Measurements from ENCODE around the gene LYPD6. TPM values are rescaled to one million over a fixed set of nuclear protein-coding genes. Genes with fewer than 3 reads are reported as not detected.

The LYPD6 gene
- total RNA-seq, 1 donor from 2014 or later: 4.1 TPM

DNA sequence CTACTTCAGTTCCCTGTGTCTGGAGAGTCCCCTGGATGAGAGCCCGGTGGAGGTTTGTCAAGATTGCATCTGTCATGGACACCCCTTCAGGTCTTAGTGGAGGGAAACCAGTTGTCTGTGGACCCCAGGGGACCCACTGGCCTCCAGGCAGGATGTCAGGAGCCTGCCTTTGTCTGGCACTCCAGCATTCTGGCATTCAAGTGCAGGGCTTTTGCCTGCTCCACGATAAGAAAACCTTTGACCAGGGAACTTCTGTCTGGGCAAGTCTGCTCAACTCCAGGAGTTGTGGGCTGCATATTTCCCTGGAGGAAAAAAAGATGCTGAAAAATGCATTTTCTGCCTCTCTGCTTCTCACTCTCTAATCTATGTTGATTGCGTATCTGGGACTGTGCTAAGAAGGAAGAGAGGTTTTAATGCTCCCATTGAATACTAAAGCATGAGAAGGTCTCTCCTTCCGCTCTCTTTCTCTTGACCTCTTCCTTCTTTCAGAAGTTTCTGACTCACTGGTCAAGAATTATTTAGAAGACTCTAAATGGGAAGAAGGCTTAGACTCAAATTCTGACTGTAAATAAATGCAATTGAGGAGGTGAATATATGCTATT lies 152.7 kb downstream of the LYPD6 start:
- no peak for TF ChIP-seq EZH2phosphoT487 (IDR thresholded peaks at IDR 0.05)
- Histone ChIP-seq H3K4me1 (no peaks in the 10 kb centered on the region), H3K79me2 (ENCODE audit: low read depth) (no peaks in the 10 kb centered on the region), H3K27me3 (no peaks in the 10 kb centered on the region), H3K27ac (no peak overlapping the region), H3K9ac (no peak overlapping the region), H2AFZ (replicated peaks) (no peak overlapping the region), H3K9me3 (ENCODE audit: low read depth) (no peaks in the 10 kb centered on the region), H3F3A (ENCODE audit: low read depth) (no peaks in the 10 kb centered on the region), H3K4me2 (no peak overlapping the region), H3K4me3 (no peak overlapping the region), H4K20me1 (ENCODE audit: low read depth) (no peaks in the 10 kb centered on the region), H3K36me3 (no peaks in the 10 kb centered on the region)
- Mint-ChIP-seq H3K4me1 (peaks cover 10% of the 10 kb centered on the region), H3K27me3 (ENCODE audit: insufficient read depth, low read depth) (no peaks in the 10 kb centered on the region), H3K36me3 (no peaks in the 10 kb centered on the region), H3K9me3 (peaks cover 2% of the 10 kb centered on the region), H3K27ac (no peak overlapping the region), H3K4me3 (no peak overlapping the region)
- DNase-seq (ENCODE audit: low spot score): no peak

DNA sequence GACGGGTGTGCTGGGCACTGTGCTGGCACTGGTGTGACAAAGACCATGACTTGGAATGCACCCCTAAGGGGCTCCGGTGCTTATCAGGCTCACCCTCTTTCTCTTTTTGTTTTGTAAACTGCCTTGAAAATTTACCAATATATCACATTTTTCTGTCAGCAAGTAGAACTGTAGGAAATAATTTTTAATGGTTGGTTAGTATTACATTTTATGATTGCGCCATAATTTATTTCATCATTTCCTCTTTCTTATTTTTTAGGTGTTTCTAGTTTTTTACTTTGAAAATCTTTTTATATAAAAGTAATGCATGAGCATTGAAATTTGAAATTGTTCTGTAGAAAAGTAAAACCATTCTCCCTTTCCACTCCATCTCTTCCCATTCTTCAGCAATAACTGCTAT lies 156.3 kb downstream of the LYPD6 start:
- no peaks in the 10 kb centered on the region for H3K9me3 Mint-ChIP-seq
- no peak overlapping the region for H3K27ac ChIP-seq

DNA sequence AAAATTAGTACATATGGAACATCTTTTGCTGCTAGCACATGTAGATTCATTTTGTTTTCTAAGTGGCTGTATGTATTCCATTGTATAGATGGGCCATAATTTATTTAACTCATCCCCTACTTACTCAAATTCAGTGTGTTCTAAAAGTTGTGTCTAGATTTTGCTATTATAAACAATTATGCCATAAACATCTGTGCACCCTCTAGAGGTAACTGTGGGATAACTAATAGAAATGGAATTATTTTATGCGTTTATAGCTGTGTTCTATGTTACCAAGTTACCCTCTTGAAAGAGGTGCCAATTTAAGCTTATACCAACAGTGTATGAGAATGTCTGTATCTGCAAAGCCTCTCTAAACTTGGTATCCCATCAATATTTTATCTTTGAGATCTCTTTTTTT lies 156.8 kb downstream of the LYPD6 start:
- Mint-ChIP-seq H3K9me3 (no peaks in the 10 kb centered on the region), H3K4me1 (peaks cover 23% of the 10 kb centered on the region), H3K27me3 (ENCODE audit: insufficient read depth, low read depth) (no peaks in the 10 kb centered on the region), H3K4me3 (no peak overlapping the region), H3K36me3 (no peaks in the 10 kb centered on the region), H3K27ac (no peak overlapping the region)
- H3K36me3 ChIP-seq: no peaks in the 10 kb centered on the region
- no peak overlapping the region for H3K4me2 ChIP-seq
- H2AFZ ChIP-seq (replicated peaks): no peak overlapping the region
- DNase-seq (ENCODE audit: low spot score): no peak
- peaks cover 4% of the 10 kb centered on the region for H3K4me1 ChIP-seq
- no peaks in the 10 kb centered on the region for H3K79me2 ChIP-seq (ENCODE audit: low read depth)
- H4K20me1 ChIP-seq (ENCODE audit: low read depth): no peaks in the 10 kb centered on the region
- no peaks in the 10 kb centered on the region for H3K27me3 ChIP-seq
- no peak overlapping the region for H3K9ac ChIP-seq
- no peak for TF ChIP-seq EZH2phosphoT487 (IDR thresholded peaks at IDR 0.05)
- no peak overlapping the region for H3K4me3 ChIP-seq
- H3K9me3 ChIP-seq (ENCODE audit: low read depth): no peaks in the 10 kb centered on the region
- no peak overlapping the region for H3K27ac ChIP-seq
- no peaks in the 10 kb centered on the region for H3F3A ChIP-seq (ENCODE audit: low read depth)

More for the DNA sequence above, 156.3 kb downstream of the LYPD6 start:
- no peak overlapping the region for H3K9ac ChIP-seq
- no peaks in the 10 kb centered on the region for H3K36me3 Mint-ChIP-seq
- H3K79me2 ChIP-seq (ENCODE audit: low read depth): no peaks in the 10 kb centered on the region
- no peak overlapping the region for H2AFZ ChIP-seq (replicated peaks)
- no peaks in the 10 kb centered on the region for H3K9me3 ChIP-seq (ENCODE audit: low read depth)
- no peaks in the 10 kb centered on the region for H3F3A ChIP-seq (ENCODE audit: low read depth)
- H3K4me1 ChIP-seq: peaks cover 4% of the 10 kb centered on the region
- H3K4me2 ChIP-seq: no peak overlapping the region
- H3K36me3 ChIP-seq: no peaks in the 10 kb centered on the region
- H3K27me3 ChIP-seq: no peaks in the 10 kb centered on the region
- no peak overlapping the region for H3K4me3 Mint-ChIP-seq
- TF ChIP-seq, protein P1, sequence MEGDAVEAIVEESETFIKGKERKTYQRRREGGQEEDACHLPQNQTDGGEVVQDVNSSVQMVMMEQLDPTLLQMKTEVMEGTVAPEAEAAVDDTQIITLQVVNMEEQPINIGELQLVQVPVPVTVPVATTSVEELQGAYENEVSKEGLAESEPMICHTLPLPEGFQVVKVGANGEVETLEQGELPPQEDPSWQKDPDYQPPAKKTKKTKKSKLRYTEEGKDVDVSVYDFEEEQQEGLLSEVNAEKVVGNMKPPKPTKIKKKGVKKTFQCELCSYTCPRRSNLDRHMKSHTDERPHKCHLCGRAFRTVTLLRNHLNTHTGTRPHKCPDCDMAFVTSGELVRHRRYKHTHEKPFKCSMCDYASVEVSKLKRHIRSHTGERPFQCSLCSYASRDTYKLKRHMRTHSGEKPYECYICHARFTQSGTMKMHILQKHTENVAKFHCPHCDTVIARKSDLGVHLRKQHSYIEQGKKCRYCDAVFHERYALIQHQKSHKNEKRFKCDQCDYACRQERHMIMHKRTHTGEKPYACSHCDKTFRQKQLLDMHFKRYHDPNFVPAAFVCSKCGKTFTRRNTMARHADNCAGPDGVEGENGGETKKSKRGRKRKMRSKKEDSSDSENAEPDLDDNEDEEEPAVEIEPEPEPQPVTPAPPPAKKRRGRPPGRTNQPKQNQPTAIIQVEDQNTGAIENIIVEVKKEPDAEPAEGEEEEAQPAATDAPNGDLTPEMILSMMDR (IDR thresholded peaks at IDR 0.05): no peak
- TF ChIP-seq EZH2 (IDR thresholded peaks at IDR 0.05): no peak
- TF ChIP-seq EZH2phosphoT487 (IDR thresholded peaks at IDR 0.05): no peak
- no peak overlapping the region for H3K27ac Mint-ChIP-seq
- DNase-seq (ENCODE audit: low spot score): no peak
- H3K4me1 Mint-ChIP-seq: peaks cover 23% of the 10 kb centered on the region
- no peaks in the 10 kb centered on the region for H4K20me1 ChIP-seq (ENCODE audit: low read depth)
- no peak overlapping the region for H3K4me3 ChIP-seq
- H3K27me3 Mint-ChIP-seq (ENCODE audit: insufficient read depth, low read depth): no peaks in the 10 kb centered on the region

DNA sequence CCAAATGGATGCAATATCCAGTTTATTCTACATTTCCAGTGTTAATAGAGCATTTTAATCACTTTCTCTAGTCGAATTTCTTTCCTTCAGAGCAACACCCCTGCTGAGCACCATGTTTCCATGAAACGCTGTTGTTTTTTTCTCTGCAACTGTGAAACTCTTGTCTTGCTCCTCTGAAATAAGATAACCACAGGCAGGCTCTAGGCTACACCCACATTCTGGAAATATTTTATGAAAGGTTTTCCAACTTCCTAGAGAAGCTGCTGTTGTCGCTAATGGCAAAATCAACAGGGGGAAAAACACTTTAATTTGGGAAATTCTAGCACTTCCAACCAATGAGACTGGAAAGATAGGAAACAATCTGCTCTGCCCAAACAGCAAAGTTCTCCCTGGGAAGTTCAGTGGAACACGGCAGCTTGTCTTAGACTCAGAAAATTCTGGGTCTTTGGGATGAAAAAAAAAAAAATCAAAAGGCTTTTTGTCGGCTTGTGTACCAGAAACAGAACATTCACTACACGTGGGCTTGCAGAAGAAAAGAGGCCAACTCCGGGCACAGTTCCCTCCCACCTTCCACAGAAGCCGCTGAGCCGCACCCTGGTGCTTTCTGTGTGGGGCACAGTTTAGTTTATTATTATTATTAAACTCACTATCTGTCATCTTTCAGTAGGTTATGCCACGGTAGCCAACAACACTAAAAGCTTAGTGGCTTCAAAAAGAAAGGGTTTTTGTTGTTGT lies 158.5 kb downstream of the LYPD6 start:
- no peak overlapping the region for H3K4me3 Mint-ChIP-seq
- Histone ChIP-seq H3F3A (ENCODE audit: low read depth) (no peaks in the 10 kb centered on the region), H3K36me3 (no peaks in the 10 kb centered on the region), H3K27ac (no peak overlapping the region), H2AFZ (replicated peaks) (peak overlapping the region; percentile 66), H4K20me1 (ENCODE audit: low read depth) (no peaks in the 10 kb centered on the region), H3K9ac (no peak overlapping the region), H3K4me1 (peaks cover 4% of the 10 kb centered on the region), H3K4me2 (no peak overlapping the region), H3K79me2 (ENCODE audit: low read depth) (no peaks in the 10 kb centered on the region), H3K27me3 (no peaks in the 10 kb centered on the region), H3K9me3 (ENCODE audit: low read depth) (no peaks in the 10 kb centered on the region), H3K4me3 (no peak overlapping the region)
- no peaks in the 10 kb centered on the region for H3K27me3 Mint-ChIP-seq (ENCODE audit: insufficient read depth, low read depth)
- no peaks in the 10 kb centered on the region for H3K36me3 Mint-ChIP-seq
- DNase-seq (ENCODE audit: low spot score): no peak
- H3K27ac Mint-ChIP-seq: peak overlapping the region; percentile 30
- TF ChIP-seq EZH2phosphoT487 (IDR thresholded peaks at IDR 0.05): no peak
- TF ChIP-seq, protein P1 (IDR thresholded peaks at IDR 0.05): no peak
- no peak for TF ChIP-seq EZH2 (IDR thresholded peaks at IDR 0.05)
- no peaks in the 10 kb centered on the region for H3K9me3 Mint-ChIP-seq
- H3K4me1 Mint-ChIP-seq: peaks cover 19% of the 10 kb centered on the region
